Activated CD8-positive, alpha-beta T cell treated with anti-CD3 and anti-CD28 coated beads for 36 hours (primary cell): ENCODE measurements around the gene DNAJC16. TPM values are rescaled to one million over a fixed set of nuclear protein-coding genes. Genes with fewer than 3 reads are reported as not detected.

ENCODE experiments used
- ATAC-seq: fragments of 200-7000 bp; cut with Tn5 transposase; one replicate; pipeline ENCODE4 v1.10.0; 2021; ENCODE audit warnings: mild to moderate bottlenecking, moderate library complexity
- CTCF ChIA-PET: fragments of 350-600 bp; sonication (Branson Sonifier 250); formaldehyde crosslinking; loops from one replicate; lab custom pipeline; 2021; ENCODE audit warnings: antibody characterized with exemption; lab: Charles Lee
- POLR2A ChIA-PET: fragments of 350-600 bp; sonication (Branson Sonifier 250); formaldehyde crosslinking; loops from one replicate; lab custom pipeline; 2021; ENCODE audit warnings: antibody characterized with exemption; lab: Charles Lee
- DNase-seq: peaks from one replicate; pipeline ENCODE4 v3.0.0-alpha.2; 2020
- H3K27ac Mint-ChIP-seq: one replicate; pipeline ENCODE4 v1.8.0; 2021; ENCODE audit warnings: mild to moderate bottlenecking, mixed read lengths
- H3K27me3 Mint-ChIP-seq: one replicate; pipeline ENCODE4 v1.8.0; 2021; ENCODE audit warnings: mixed read lengths
- H3K36me3 Mint-ChIP-seq: one replicate; pipeline ENCODE4 v1.8.0; 2021; ENCODE audit warnings: low read depth, mixed read lengths
- H3K4me1 Mint-ChIP-seq: one replicate; pipeline ENCODE4 v1.8.0; 2021; ENCODE audit warnings: low read depth, mixed read lengths
- H3K4me3 Mint-ChIP-seq: one replicate; pipeline ENCODE4 v1.8.0; 2021; ENCODE audit warnings: mild to moderate bottlenecking, moderate library complexity, mixed read lengths
- H3K9me3 Mint-ChIP-seq: one replicate; pipeline ENCODE4 v1.8.0; 2021; ENCODE audit warnings: mixed read lengths
- CTCF ChIP-seq: fragments of 200-600 bp; IDR thresholded peaks from one replicate; pipeline ENCODE4 v1.8.0; 2022; ENCODE audit warnings: antibody characterized with exemption, mild to moderate bottlenecking
- intact Hi-C: fragments of 100-400 bp; cut with micrococcal nuclease; formaldehyde crosslinking; loops from one replicate; pipeline ENCODE4 v1.10.0; 2022
- total RNA-seq, 2 experiments: library from RNA; stranded (reverse); gene quantifications; one replicate each; pipeline ENCODE4 v1.2.3, GENCODE V29; 2021

The DNAJC16 gene
- total RNA-seq, 2 experiments from 2014 or later = 10.0 to 13.0 TPM

DNA sequence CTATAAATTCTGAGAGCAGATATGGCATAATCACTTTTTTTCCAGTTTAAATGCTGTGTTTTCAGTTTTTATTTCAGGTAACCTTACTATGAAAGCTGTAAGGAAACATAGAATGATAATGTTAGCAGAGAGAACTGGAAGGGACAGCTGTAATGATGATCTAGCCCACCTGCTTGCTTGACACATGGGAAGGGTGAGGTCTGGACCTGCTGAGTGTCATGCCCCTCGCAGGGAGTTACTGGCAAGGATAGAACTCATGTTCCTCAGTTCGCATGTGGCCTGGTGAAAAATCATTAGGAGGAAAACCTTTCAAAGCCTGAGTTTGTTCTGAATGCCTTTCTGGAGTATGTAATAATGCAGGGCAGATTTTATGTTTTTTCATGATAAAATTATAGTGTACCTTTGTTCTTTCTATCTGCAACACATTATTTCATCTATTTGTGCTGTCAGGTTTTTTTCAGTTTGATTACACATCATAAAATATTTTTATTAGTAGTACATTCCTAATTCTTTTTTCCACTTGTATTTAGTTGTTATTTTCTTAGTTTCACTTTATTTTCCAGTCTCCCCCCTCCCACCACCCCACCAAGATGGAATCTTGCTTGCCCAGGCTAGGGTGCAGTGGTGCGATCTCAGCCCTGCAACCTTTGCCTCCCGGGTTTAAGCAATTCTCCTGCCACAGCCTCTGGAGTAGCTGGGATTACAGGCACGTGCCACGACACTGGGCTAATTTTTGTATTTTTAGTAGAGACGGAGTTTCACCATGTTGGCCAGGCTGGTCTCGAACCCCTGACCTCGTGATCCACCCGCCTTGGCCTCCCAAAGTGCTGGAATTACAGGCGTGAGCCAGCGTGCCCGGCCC is 98.6 kb downstream of the DNAJC16 start:
- no peaks in the 10 kb centered on the region for H3K9me3 Mint-ChIP-seq
- no peak for ATAC-seq
- POLR2A ChIA-PET = no interaction called here
- CTCF ChIA-PET = no interaction called here
- intact Hi-C loops = no loop called here
- H3K4me3 Mint-ChIP-seq = no peak overlapping the region
- peaks cover 61% of the 10 kb centered on the region for H3K4me1 Mint-ChIP-seq
- H3K27ac Mint-ChIP-seq = peak overlapping the region; percentile 72
- no peak for TF ChIP-seq CTCF
- peaks cover 39% of the 10 kb centered on the region for H3K36me3 Mint-ChIP-seq
- no peak for DNase-seq
- H3K27me3 Mint-ChIP-seq = no peaks in the 10 kb centered on the region

Other genes with a start within 250 kb of the DNAJC16 start
- 10 to 100 TPM; 45.6 to 45.8 TPM for gene EFHD2, start 117.0 kb upstream of the DNAJC16 start, total RNA-seq
- gene CTRC, start 88.4 kb upstream of the DNAJC16 start, total RNA-seq = not detected
- gene CELA2A, start 70.1 kb upstream of the DNAJC16 start, total RNA-seq = not detected
- not detected for gene CELA2B, start 50.7 kb upstream of the DNAJC16 start, total RNA-seq
- gene CASP9, start 2.6 kb upstream of the DNAJC16 start, total RNA-seq = 10 to 100 TPM in 1 of 2 experiments, 1 to 10 TPM in 1; 9.7 to 11.5 TPM
- gene AGMAT, start 58.2 kb downstream of the DNAJC16 start, total RNA-seq = 10 to 100 TPM; 21.6 to 21.9 TPM
- gene DDI2, start 90.6 kb downstream of the DNAJC16 start, total RNA-seq = 10 to 100 TPM; 33.7 to 34.9 TPM
- gene PLEKHM2, start 157.5 kb downstream of the DNAJC16 start, total RNA-seq = 10 to 100 TPM; 41.5 to 42.9 TPM
- under 1 TPM; 0.56 to 0.81 TPM for gene SLC25A34, start 209.4 kb downstream of the DNAJC16 start, total RNA-seq
- not detected for gene TMEM82, start 215.7 kb downstream of the DNAJC16 start, total RNA-seq
- gene FBLIM1, start 231.9 kb downstream of the DNAJC16 start, total RNA-seq = not detected